Lower lobe of right lung (tissue), 2 donors: ENCODE data around the gene MSI2. TPM values are rescaled to one million over a fixed set of nuclear protein-coding genes. Genes with fewer than 3 reads are reported as not detected.

Experiments used
- ATAC-seq, 2 donors: fragments of 200-7000 bp; cut with Tn5 transposase; one replicate each; pipeline ENCODE4 v1.9.1; 2020 to 2022; ENCODE audit warnings: mild to moderate bottlenecking in 2 of 2, moderate library complexity in 2 of 2
- DNase-seq: peaks from one replicate; pipeline ENCODE4 v3.0.0-alpha.2; 2020
- H3K27ac ChIP-seq: fragments of 200-600 bp; one replicate; pipeline ENCODE4 v1.8.0; 2022
- H3K27me3 ChIP-seq: fragments of 200-600 bp; one replicate; pipeline ENCODE4 v1.8.0; 2022; ENCODE audit warnings: low read depth
- H3K36me3 ChIP-seq: fragments of 200-600 bp; one replicate; pipeline ENCODE4 v1.8.0; 2022; ENCODE audit warnings: mild to moderate bottlenecking
- H3K4me1 ChIP-seq: fragments of 200-600 bp; one replicate; pipeline ENCODE4 v1.8.0; 2022
- H3K4me3 ChIP-seq: fragments of 200-600 bp; one replicate; pipeline ENCODE4 v1.8.0; 2022; ENCODE audit warnings: mild to moderate bottlenecking
- H3K9me3 ChIP-seq: fragments of 200-600 bp; one replicate; pipeline ENCODE4 v1.8.0; 2022
- intact Hi-C: fragments of 100-400 bp; cut with DNase I; formaldehyde crosslinking; loops from one replicate; pipeline ENCODE4 v1.11.0; 2022
- total RNA-seq: library from RNA; stranded (reverse); fragmentation: NEBNext Ultra II Directional; extraction: Animal tissue kit (Norgen Biotek cat#: 25700); gene quantifications from one replicate; pipeline ENCODE4 v1.2.1, GENCODE V29; 2021
- TF ChIP-seq, protein P1 (sequence below): fragments of 200-600 bp; IDR thresholded peaks from one replicate; pipeline ENCODE4 v1.8.0; 2022; ENCODE audit warnings: antibody characterized with exemption, mild to moderate bottlenecking
- donor health status: DM: no; HTN: yes; CAD: no; lungs with severe emphysema.

Gene MSI2
- total RNA-seq, 1 donor from 2014 or later, result 43.9 TPM

DNA sequence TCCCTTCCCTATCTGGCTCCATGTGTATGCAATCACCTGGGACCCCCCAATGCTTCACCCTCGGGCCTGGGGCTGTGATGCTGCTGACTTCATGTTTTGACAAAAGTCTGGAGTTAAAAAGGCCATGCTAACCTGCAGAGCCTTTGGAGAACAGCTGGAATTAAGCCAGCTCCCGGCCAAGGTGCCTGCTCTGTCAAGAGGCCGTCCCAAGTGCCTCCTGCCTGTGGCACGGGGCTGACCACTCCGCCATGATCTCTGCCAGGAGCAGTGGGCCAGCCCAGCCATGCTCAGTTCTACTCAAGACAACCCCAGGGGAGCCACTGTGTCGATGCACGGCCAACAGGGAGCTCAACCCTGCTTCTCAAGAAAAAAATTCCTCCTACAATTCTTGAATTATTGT, 395.1 kb downstream of the MSI2 start:
- H3K27ac ChIP-seq, result no peak overlapping the region
- TF ChIP-seq, protein P1, sequence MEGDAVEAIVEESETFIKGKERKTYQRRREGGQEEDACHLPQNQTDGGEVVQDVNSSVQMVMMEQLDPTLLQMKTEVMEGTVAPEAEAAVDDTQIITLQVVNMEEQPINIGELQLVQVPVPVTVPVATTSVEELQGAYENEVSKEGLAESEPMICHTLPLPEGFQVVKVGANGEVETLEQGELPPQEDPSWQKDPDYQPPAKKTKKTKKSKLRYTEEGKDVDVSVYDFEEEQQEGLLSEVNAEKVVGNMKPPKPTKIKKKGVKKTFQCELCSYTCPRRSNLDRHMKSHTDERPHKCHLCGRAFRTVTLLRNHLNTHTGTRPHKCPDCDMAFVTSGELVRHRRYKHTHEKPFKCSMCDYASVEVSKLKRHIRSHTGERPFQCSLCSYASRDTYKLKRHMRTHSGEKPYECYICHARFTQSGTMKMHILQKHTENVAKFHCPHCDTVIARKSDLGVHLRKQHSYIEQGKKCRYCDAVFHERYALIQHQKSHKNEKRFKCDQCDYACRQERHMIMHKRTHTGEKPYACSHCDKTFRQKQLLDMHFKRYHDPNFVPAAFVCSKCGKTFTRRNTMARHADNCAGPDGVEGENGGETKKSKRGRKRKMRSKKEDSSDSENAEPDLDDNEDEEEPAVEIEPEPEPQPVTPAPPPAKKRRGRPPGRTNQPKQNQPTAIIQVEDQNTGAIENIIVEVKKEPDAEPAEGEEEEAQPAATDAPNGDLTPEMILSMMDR, result no peak

DNA sequence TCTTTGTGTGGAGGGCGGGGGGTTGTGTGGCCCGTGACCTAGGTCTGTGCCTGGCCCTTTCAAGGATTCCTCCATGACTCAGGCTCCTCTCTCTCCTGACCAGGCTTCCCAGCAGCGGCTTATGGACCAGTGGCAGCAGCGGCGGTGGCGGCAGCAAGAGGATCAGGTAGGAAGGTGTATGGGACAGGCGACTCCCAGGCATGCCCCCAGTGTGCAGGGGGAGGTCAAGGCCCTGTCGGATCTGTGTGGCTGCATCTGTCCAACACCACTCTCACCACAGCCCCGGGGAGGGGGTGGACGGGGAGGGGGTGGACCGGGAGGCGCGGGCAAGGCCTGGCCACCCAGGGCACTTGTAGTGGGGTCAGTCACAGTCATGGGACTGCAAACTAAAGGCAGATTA, 395.7 kb downstream of the MSI2 start:
- H3K9me3 ChIP-seq, result no peaks in the 10 kb centered on the region
- intact Hi-C loops, result no loop called here
- H3K27me3 ChIP-seq, result no peaks in the 10 kb centered on the region
- H3K4me3 ChIP-seq, result no peak overlapping the region
- H3K36me3 ChIP-seq, result no peaks in the 10 kb centered on the region
- ATAC-seq, result no peak
- no peak overlapping the region for H3K27ac ChIP-seq
- TF ChIP-seq, protein P1, result no peak
- no peaks in the 10 kb centered on the region for H3K4me1 ChIP-seq
- DNase-seq, result no peak

More for the DNA sequence above, 395.1 kb downstream of the MSI2 start:
- H3K36me3 ChIP-seq, result no peaks in the 10 kb centered on the region
- no peak overlapping the region for H3K4me3 ChIP-seq
- no peaks in the 10 kb centered on the region for H3K9me3 ChIP-seq
- no peak for DNase-seq
- ATAC-seq, result no peak
- H3K27me3 ChIP-seq, result no peaks in the 10 kb centered on the region
- H3K4me1 ChIP-seq, result no peaks in the 10 kb centered on the region
- intact Hi-C loops, result no loop called here

GRCh38 chr17:57652811-57653210, 396.5 kb downstream of the MSI2 start:
- no peak for ATAC-seq
- Histone ChIP-seq H3K27me3 (no peaks in the 10 kb centered on the region), H3K4me3 (no peak overlapping the region), H3K36me3 (no peaks in the 10 kb centered on the region), H3K27ac (no peak overlapping the region), H3K9me3 (no peaks in the 10 kb centered on the region), H3K4me1 (no peaks in the 10 kb centered on the region)
- TF ChIP-seq, protein P1, result no peak
- intact Hi-C loops, result no loop called here
- DNase-seq, result no peak

GRCh38 chr17:57653279-57653678, 397.0 kb downstream of the MSI2 start:
- no peaks in the 10 kb centered on the region for H3K36me3 ChIP-seq
- DNase-seq (no peak), ATAC-seq (no peak)
- intact Hi-C loops, result no loop called here
- H3K4me1 ChIP-seq, result no peaks in the 10 kb centered on the region
- H3K27ac ChIP-seq, result no peak overlapping the region
- H3K27me3 ChIP-seq, result no peaks in the 10 kb centered on the region
- TF ChIP-seq, protein P1, result no peak
- no peak overlapping the region for H3K4me3 ChIP-seq
- H3K9me3 ChIP-seq, result no peaks in the 10 kb centered on the region

DNA sequence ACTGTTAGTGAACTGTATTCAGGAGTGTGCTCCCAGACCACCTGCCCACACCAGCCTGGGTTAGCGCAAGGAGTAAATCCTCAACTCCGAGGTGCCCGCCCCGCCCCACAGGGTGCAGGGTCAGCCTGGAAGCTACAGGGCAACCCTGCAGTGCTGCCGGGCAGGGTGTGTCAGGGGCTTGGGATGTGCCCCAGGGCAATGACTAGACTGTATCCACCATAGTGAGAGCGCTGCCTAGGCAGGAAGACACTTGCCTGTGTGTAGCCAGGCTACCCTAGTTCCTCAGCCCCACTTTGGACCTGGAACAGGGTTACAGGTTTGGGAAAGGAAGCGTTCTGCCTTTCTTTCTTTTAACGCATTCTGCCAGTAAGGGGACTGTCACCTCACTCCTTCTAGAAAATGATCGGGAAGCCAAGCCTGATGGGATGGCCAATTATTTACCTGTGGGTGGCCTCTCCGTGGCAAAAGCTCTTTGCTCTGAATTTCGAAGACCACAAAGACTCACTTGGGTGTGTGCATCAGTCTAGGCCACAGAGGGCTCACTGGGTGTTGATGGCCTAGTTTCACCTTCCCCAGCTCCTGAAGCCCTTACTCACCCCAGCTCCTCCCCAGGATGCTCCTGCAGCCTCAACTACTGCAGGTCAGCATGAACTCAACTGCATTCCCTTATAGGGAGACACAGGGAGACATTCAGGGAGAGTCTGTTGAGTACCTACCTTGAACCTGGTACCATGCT, 397.9 kb downstream of the MSI2 start:
- DNase-seq, result no peak
- intact Hi-C loops, result no loop called here
- TF ChIP-seq, protein P1, result no peak
- no peaks in the 10 kb centered on the region for H3K27me3 ChIP-seq
- H3K4me3 ChIP-seq, result no peak overlapping the region
- H3K27ac ChIP-seq, result no peak overlapping the region
- no peaks in the 10 kb centered on the region for H3K9me3 ChIP-seq
- no peak for ATAC-seq
- no peaks in the 10 kb centered on the region for H3K36me3 ChIP-seq
- no peaks in the 10 kb centered on the region for H3K4me1 ChIP-seq
